Body of pancreas (tissue), 4 donors: ENCODE measurements around the gene EEPD1.

Experiments used
- CTCF ChIP-seq, 7 experiments: fragments of 450-650 bp in 4 of 7; fragments of 200-600 bp in 3 of 7; sonication (generic) in 3 of 7; IDR thresholded peaks; one replicate each; pipeline ENCODE4 v1.5.1; 2016 to 2019; ENCODE audit warnings: antibody characterized with exemption in 7 of 7
- POLR2A ChIP-seq, 3 donors: fragments of 450-650 bp; IDR thresholded peaks; one replicate each; pipeline ENCODE4 v1.6.1; 2016; ENCODE audit warnings: antibody characterized with exemption in 3 of 3, mild to moderate bottlenecking in 2 of 3

GRCh38 chr7:36272567-36273269, 119.7 kb downstream of the EEPD1 start:
- no peak for TF ChIP-seq CTCF (IDR thresholded peaks at IDR 0.05)
- peak in 2 of 3 donors; percentile 18 to 32 for TF ChIP-seq POLR2A (IDR thresholded peaks at IDR 0.05)
